Ishikawa (cell line): ENCODE data around the gene CAVIN1.

Experiments used
- CEBPB ChIP-seq: IDR thresholded peaks from 2 replicates; pipeline ENCODE4 v1.6.1; 2012
- CREB1 ChIP-seq: IDR thresholded peaks from 2 replicates; pipeline ENCODE4 v1.6.1; 2012; ENCODE audit warnings: low read depth
- EP300 ChIP-seq: IDR thresholded peaks from 2 replicates; pipeline ENCODE4 v1.6.1; 2012; ENCODE audit warnings: borderline replicate concordance
- FOXM1 ChIP-seq: IDR thresholded peaks from 2 replicates; pipeline ENCODE4 v1.6.1; 2012; ENCODE audit warnings: low read depth, borderline replicate concordance
- NFIC ChIP-seq: IDR thresholded peaks from 2 replicates; pipeline ENCODE4 v1.6.1; 2012
- RAD21 ChIP-seq: IDR thresholded peaks from 2 replicates; pipeline ENCODE4 v1.6.1; 2012; ENCODE audit warnings: low read depth
- YY1 ChIP-seq: IDR thresholded peaks from 2 replicates; pipeline ENCODE4 v1.6.1; 2012; ENCODE audit warnings: low read depth
- TF ChIP-seq, protein P1 (sequence below): IDR thresholded peaks from 2 replicates; pipeline ENCODE4 v1.6.1; 2012; ENCODE audit warnings: low read depth, mild to moderate bottlenecking
- TF ChIP-seq, protein P2 (sequence below): IDR thresholded peaks from 2 replicates; pipeline ENCODE4 v1.6.1; 2012

DNA sequence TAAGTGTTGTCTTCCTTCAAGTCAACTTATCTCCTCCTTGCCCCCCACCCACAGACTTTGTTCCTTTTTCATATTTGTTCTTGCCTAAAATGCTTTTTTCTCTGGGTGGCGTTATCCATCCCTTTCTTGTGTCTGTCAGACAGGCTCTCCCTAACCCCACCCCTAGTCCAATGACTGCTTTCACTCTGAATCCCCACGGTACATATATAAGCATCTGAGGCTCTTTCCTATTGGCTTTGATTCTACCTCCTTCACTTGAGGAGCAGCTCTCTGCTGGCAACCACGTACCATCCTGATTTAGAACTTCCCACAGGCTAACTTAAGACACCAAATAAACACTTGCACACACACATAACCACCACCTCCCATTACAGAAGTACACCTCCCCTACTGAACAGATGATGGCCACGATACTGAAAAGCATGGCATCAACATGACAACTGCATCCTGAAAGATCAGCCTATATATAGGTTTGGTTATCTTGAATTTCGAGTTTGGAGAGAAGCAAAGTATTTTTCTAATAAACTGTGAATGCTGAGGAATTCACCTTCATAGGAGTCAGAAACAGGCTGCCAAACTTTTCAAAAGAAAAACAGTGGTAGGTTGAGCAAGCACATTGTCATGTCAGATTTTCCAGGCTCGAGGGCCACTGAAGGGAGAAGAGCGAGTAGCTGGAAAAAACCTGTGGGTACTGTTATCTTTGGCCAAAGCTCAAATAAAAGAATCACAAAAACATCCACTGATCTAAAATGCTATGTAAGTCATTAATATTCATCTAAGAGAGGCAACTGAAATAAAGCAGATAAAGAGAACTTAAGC, 59.1 kb downstream of the CAVIN1 start:
- TF ChIP-seq, protein P1, sequence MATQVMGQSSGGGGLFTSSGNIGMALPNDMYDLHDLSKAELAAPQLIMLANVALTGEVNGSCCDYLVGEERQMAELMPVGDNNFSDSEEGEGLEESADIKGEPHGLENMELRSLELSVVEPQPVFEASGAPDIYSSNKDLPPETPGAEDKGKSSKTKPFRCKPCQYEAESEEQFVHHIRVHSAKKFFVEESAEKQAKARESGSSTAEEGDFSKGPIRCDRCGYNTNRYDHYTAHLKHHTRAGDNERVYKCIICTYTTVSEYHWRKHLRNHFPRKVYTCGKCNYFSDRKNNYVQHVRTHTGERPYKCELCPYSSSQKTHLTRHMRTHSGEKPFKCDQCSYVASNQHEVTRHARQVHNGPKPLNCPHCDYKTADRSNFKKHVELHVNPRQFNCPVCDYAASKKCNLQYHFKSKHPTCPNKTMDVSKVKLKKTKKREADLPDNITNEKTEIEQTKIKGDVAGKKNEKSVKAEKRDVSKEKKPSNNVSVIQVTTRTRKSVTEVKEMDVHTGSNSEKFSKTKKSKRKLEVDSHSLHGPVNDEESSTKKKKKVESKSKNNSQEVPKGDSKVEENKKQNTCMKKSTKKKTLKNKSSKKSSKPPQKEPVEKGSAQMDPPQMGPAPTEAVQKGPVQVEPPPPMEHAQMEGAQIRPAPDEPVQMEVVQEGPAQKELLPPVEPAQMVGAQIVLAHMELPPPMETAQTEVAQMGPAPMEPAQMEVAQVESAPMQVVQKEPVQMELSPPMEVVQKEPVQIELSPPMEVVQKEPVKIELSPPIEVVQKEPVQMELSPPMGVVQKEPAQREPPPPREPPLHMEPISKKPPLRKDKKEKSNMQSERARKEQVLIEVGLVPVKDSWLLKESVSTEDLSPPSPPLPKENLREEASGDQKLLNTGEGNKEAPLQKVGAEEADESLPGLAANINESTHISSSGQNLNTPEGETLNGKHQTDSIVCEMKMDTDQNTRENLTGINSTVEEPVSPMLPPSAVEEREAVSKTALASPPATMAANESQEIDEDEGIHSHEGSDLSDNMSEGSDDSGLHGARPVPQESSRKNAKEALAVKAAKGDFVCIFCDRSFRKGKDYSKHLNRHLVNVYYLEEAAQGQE: no peak
- no peak for TF ChIP-seq CEBPB
- TF ChIP-seq EP300: no peak
- TF ChIP-seq CREB1: no peak
- TF ChIP-seq RAD21: no peak
- TF ChIP-seq, protein P2, sequence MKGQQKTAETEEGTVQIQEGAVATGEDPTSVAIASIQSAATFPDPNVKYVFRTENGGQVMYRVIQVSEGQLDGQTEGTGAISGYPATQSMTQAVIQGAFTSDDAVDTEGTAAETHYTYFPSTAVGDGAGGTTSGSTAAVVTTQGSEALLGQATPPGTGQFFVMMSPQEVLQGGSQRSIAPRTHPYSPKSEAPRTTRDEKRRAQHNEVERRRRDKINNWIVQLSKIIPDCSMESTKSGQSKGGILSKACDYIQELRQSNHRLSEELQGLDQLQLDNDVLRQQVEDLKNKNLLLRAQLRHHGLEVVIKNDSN: no peak
- TF ChIP-seq NFIC: no peak
- TF ChIP-seq YY1: no peak
- TF ChIP-seq FOXM1: no peak
